ENCODE data around the gene ARPC1B.
"Not testable (repeated sequence)": the region's sequence is repeated elsewhere in the genome, so short reads cannot be mapped to it uniquely, and the experiment has no call there.

The ARPC1B gene

GRCh38 chr7:99368750-99369389 lies 5.7 kb upstream of the ARPC1B start:
- DNase-seq (ENCODE audit: low spot score) = no peak

DNA sequence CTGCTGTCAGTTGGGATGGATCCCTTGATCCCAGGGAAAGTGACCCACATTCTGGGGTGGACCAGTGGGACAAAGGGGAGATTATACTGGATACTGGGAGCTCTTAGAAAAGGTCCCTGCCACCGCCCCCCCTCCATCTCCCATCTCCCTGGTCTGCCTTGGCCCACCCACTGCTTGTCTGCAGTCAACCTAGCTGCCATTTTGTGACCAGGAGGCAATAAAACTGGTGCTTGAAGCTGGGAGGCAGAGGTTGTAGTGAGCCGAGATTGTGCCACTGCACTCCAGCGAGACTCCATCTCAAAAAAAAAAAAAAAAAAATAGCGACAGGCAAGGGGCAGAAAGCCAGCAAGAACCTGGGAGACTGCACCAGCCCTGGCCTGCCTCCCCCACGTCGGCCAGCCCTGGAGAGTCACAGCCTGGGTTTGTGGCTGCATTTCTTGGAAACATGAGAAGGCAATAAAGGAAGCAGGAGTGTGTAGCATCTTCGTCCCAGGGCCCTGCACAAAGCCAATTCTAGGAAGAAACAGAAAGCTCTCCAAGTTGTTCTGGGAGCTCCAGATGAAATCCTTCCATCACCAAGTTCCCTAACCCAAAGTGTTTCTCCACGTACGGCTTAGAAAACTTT lies 4.7 kb upstream of the ARPC1B start:
- DNase-seq (ENCODE audit: low spot score) = no peak

- DNase-seq (ENCODE audit: low spot score) = no peak
These were observed 3.1 kb upstream of the ARPC1B start for GRCh38 chr7:99371376-99371920.

GRCh38 chr7:99372275-99373090 lies 2.0 kb upstream of the ARPC1B start:
- DNase-seq (ENCODE audit: low spot score) = peak; percentile 83

- no peak for DNase-seq (ENCODE audit: low spot score)
These were observed 1.2 kb upstream of the ARPC1B start for GRCh38 chr7:99373091-99374066.

- peak; percentile 68 for DNase-seq (ENCODE audit: low spot score)
These were observed 709 bp downstream of the ARPC1B start for GRCh38 chr7:99375070-99375807.

- peak; percentile 70 for DNase-seq (ENCODE audit: low spot score)
These were observed 4.6 kb downstream of the ARPC1B start for GRCh38 chr7:99379043-99379577.

DNA sequence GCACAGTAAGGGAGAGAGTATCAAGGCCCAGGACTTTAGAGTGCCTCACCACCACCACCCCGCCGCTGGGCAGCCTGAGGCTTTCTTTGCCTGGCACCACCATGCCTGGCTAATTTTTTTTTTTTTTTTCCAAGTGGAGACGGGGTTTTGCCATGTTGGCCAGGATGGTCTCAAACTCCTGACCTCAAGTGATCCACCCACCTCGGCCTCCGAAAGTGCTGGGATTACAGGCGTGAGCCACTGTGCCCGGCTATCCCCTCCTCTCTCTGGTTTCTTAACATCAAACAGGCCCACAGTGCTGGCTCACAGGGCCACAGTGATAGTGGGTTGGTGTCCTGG lies 5.1 kb downstream of the ARPC1B start:
- DNase-seq (ENCODE audit: low spot score) = not testable (repeated sequence)

DNA sequence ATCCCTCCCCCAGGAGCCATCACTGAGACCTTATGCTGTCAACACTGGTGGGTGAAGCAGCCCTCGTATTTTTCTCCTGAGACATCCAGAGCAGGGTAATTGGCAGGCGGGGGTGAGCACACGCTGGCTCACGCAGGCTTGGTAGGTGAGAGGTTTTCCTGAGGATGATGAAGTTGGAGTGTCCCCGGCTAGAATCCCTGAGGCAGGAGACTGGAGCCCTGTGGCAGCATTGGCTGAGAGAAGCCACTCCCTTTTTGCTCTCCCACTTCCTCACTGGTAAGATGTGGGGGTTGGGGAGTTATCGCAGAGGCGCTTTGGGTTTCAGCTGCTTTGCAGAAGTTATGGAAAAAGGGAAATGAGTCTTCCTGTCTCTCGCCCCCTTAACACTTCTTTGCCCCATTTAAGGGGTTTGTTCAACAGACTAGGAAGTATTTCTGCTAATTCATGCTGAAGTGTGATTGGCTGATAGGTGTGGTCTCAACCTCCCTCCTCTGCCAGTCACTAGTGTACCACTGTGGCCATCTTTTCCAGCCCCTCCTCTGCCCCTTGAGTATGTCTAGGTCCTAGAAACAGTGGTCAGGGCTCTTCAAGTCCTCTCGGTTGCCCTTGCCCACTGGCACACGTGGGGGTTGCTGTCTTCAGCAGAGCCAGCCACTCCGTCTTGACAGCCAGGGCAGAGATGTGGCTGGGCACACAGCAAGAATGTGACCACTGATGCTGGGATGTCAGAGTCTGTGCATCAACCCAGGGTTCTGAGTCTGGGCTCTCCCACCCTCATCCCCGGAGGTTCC lies 5.7 kb downstream of the ARPC1B start:
- peak; percentile 67 for DNase-seq (ENCODE audit: low spot score)

GRCh38 chr7:99380823-99381663 lies 6.5 kb downstream of the ARPC1B start:
- peak; percentile 94 for DNase-seq (ENCODE audit: low spot score)

GRCh38 chr7:99381664-99382075 lies 7.1 kb downstream of the ARPC1B start:
- no peak for DNase-seq (ENCODE audit: low spot score)

DNA sequence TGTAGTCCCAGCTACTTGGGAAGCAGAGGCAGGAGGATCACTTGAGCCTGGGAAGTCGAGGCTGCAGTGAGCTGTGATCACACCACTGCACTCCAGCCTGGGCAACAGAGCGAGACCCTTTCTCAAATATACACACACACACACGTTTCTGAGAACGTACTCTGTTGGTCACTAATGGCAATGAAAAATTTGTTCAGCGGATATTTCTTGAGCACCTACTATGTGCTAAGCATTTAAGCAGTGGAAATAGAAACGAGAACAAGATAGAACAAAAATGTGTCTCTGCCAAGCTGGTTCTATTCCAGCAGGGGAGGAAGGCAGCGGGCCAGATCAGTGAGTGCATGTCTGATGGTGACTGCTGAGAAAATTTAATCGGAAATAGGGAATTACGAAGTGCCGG lies 8.7 kb downstream of the ARPC1B start:
- DNase-seq (ENCODE audit: low spot score) = no peak

GRCh38 chr7:99383791-99384370 lies 9.4 kb downstream of the ARPC1B start:
- no peak for DNase-seq (ENCODE audit: low spot score)

DNA sequence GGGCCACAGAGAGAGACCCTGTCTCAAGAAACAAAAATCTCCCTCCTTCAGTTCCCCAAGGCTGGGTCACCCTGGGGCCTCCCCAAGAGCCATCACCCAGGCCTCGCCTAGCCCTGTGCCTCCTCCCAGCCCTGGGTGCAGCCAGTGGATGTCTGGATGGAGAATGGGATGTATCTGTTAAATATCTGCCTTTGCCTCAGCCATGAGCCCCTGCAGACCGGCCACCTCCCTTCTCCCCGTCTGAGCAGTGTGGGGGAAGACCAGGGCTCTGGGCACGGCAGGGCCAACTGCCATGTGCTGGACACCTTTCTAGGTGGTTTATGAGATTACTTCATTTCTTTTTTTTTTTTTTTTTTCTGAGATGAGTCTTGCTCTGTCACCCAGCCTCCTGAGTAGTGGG lies 10.0 kb downstream of the ARPC1B start:
- DNase-seq (ENCODE audit: low spot score) = no peak

GRCh38 chr7:99385564-99385963 lies 11.0 kb downstream of the ARPC1B start:
- DNase-seq (ENCODE audit: low spot score) = no peak

DNA sequence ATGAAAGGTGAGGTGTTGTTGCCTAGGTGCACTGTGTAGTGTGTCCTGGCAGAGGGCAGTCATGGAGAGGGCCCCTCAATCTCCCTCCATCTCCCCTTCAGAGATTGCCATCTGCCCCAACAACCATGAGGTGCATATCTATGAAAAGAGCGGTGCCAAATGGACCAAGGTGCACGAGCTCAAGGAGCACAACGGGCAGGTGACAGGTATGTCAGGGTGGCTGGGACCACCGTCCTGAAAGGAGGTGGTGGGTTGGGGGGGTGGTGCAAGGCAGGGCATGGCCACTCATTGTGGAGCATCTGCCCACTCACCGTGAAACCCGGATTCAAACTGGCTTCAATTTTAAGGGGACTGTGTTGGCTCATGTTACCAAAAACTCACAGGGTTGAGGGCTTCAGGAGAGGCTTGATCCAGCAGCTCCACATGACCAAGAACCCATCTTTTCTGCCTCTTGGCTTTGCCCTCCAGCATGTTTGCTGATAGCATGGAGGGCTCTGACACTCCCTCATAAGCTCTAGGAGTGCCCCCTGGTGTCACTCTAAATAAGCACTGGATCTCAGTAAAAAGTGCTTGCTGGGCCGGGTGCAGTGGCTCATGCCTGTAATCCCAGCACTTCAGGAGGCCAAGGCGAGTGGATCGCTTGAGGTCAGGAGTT lies 12.2 kb downstream of the ARPC1B start:
- no peak for DNase-seq (ENCODE audit: low spot score)

DNA sequence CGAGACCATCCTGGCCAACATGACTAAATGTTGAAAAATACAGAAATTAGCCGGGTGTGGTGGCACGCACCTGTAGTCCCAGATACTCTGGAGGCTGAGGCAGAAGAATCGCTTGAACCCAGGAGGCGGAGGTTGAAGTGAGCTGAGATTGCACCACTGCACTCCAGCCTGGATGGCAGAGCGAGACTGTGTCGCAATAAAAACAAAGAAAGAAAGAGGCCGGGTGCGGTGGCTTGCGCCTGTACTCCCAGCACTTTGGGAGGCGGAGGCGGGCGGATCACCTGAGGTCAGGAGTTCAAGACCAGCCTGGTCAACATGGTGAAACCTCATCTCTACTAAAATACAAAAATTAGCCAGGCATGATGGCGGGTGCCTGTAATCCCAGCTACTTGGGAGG lies 12.7 kb downstream of the ARPC1B start:
- DNase-seq (ENCODE audit: low spot score) = not testable (repeated sequence)

- DNase-seq (ENCODE audit: low spot score) = no peak
These were observed 13.4 kb downstream of the ARPC1B start for GRCh38 chr7:99387912-99388311.
